ENCODE data around the gene IFNA4.
"Not testable (repeated sequence)": the region's sequence is repeated elsewhere in the genome, so short reads cannot be mapped to it uniquely, and the experiment has no call there.

IFNA4 gene

GRCh38 chr9:21172156-21172555 is 15.2 kb downstream of the IFNA4 start:
- TF ChIP-seq, protein P1, sequence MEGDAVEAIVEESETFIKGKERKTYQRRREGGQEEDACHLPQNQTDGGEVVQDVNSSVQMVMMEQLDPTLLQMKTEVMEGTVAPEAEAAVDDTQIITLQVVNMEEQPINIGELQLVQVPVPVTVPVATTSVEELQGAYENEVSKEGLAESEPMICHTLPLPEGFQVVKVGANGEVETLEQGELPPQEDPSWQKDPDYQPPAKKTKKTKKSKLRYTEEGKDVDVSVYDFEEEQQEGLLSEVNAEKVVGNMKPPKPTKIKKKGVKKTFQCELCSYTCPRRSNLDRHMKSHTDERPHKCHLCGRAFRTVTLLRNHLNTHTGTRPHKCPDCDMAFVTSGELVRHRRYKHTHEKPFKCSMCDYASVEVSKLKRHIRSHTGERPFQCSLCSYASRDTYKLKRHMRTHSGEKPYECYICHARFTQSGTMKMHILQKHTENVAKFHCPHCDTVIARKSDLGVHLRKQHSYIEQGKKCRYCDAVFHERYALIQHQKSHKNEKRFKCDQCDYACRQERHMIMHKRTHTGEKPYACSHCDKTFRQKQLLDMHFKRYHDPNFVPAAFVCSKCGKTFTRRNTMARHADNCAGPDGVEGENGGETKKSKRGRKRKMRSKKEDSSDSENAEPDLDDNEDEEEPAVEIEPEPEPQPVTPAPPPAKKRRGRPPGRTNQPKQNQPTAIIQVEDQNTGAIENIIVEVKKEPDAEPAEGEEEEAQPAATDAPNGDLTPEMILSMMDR (conservative IDR thresholded peaks at IDR 0.05; ENCODE audit: control insufficient read depth, insufficient read depth, low read depth, low read length) = no peak
- no peak overlapping the region for H3K4me3 ChIP-seq (ENCODE audit: control insufficient read depth, low read depth, low read length)
- no peak for DNase-seq (ENCODE audit: low read depth)

DNA sequence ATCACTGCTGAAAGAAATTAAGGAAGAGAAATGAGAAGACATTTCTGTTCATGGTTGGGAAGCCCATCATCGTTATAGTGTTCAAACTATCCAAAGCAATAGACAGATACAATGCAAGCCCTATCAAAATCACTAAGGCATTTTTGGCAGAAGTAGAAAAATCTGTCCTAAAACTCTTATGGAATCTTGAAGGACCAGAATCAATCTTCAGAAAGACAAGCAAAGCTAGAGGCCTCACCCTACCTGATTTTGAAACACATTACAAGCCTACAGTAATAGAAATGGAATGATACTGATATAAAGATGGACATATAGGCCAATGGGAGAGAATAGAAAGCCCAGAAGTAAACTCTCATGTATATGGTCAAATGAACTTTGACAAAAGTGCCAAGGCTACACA is 16.0 kb downstream of the IFNA4 start:
- H3K4me3 ChIP-seq (ENCODE audit: control insufficient read depth, low read depth, low read length) = no peak overlapping the region
- no peak for DNase-seq (ENCODE audit: low read depth)
- TF ChIP-seq, protein P1 (conservative IDR thresholded peaks at IDR 0.05; ENCODE audit: control insufficient read depth, insufficient read depth, low read depth, low read length) = no peak

GRCh38 chr9:21166560-21166959 is 20.8 kb downstream of the IFNA4 start, which contains the start of gene IFNA21:
Gene IFNA21, minus strand, starts transcription at chr9:21166660. Its CDS starts 48 bp downstream, at chr9:21166612.
- not testable (repeated sequence) for H3K4me3 ChIP-seq (ENCODE audit: control insufficient read depth, low read depth, low read length); DNase-seq (ENCODE audit: low read depth)

DNA sequence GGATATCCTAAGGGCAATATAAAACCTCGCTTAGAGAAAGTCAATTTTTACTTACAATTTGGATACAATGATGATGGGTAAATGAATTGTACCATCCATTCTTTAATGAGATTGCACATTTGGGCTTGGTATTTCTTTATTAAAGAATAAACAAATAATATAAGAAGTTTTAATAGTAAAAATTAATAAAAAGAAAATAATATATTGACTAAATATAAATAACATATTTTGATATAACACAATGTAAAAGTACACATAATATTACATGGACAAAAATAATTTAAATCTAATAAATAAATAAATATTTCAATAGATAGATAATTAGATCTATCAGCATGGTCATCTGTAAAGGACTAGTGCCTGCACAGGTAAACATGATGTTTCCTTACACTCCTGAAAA is 21.9 kb downstream of the IFNA4 start:
- DNase-seq (ENCODE audit: low read depth) = no peak
- TF ChIP-seq, protein P1 (conservative IDR thresholded peaks at IDR 0.05; ENCODE audit: control insufficient read depth, insufficient read depth, low read depth, low read length) = no peak
- no peak overlapping the region for H3K4me3 ChIP-seq (ENCODE audit: control insufficient read depth, low read depth, low read length)

DNA sequence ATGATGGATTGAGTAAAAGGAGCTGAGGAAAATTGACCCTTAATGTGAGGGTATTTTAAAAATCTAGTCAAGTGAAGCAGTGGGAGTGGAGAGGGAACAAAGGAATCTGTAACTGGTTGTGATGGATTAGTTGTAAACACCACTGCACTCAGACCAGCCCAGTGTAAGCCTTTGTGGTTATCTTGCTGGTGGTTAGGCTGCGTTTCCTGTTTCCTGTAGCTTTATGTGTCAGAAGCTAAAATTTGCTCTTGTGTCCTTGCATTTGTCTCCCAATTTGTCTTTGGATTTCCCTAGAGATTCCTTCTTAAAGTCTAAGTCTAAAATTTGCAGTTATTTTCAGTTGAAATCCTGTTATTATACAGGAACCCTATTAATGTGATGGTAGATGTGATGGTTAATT is 27.2 kb downstream of the IFNA4 start:
- TF ChIP-seq, protein P1 (conservative IDR thresholded peaks at IDR 0.05; ENCODE audit: control insufficient read depth, insufficient read depth, low read depth, low read length) = no peak
- no peak overlapping the region for H3K4me3 ChIP-seq (ENCODE audit: control insufficient read depth, low read depth, low read length)
- peak; percentile 0 for DNase-seq (ENCODE audit: low read depth)

GRCh38 chr9:21155501-21155900 is 31.9 kb downstream of the IFNA4 start:
- peak; percentile 41 for DNase-seq (ENCODE audit: low read depth)
- H3K4me3 ChIP-seq (ENCODE audit: control insufficient read depth, low read depth, low read length) = no peak overlapping the region
- TF ChIP-seq, protein P1 (conservative IDR thresholded peaks at IDR 0.05; ENCODE audit: control insufficient read depth, insufficient read depth, low read depth, low read length) = no peak

DNA sequence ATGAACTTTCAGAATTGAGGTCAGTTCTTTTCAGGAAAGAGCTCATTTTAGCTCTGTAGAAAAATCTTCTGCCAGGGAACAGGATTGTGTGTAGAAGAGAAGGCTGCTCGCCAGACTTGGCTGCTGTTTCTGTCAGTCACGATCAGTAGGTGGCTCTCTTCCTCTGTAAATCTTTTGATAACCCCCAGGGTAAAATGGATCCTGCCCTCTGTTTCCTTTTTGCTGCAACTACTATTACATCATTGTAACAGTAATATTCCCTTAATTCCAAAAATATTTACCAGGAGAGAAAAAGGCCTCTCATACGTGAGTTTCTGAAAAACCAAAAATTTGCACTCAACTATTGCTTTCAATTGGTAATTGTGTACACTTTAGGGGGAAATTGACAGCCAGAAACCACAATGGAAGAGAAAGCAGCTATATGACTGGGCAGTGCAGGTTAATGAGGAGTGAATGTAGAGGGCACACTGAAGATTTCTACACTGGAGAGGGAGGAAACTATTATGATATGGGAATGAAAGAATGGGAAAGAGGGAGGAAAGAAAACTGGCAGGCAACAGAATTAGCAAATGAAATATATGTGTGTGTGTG is 33.3 kb downstream of the IFNA4 start:
- no peak overlapping the region for H3K4me3 ChIP-seq (ENCODE audit: control insufficient read depth, low read depth, low read length)
- TF ChIP-seq, protein P1 (conservative IDR thresholded peaks at IDR 0.05; ENCODE audit: control insufficient read depth, insufficient read depth, low read depth, low read length) = peak; percentile 14
- peak; percentile 30 for DNase-seq (ENCODE audit: low read depth)

Data from fibroblast of mammary gland (primary cell).